Non-pigmented ciliary epithelial cell (primary cell): ENCODE results near the gene PGLYRP4.
A peak's percentile ranks its signal among the peaks of the same experiment; 100 is the strongest.

Experiments
- DNase-seq: peaks from one replicate; pipeline ENCODE4 v3.0.0-alpha.2; 2010; ENCODE audit warnings: low read depth

The PGLYRP4 gene

DNA sequence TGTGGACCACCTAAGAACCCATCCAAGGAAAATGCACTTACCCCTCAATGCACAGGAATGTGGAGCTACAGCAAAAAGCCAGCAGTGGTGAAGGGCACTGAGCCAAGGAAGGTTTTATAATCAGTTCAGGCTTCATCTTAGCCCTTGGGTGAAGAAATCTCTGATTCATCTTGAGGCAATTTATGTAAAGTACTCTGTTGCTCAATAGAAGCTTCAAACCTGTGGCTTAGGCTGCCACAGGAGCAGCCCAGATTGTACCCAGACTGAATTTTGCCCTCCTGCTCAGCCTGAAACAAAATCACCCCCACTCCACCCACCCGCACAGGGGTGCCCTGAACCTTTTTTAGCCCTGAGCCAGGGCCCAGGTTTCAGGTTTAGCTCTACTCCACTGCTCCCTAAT, 26.9 kb upstream of the PGLYRP4 start, which contains the start of gene S100A12:
TSS of gene S100A12 (minus strand) at position 111 of the 400 bp plus-strand sequence. CDS start 1,029 bp downstream, outside the sequence.
- peak; percentile 79 for DNase-seq

- DNase-seq: no peak
These were observed 25.4 kb upstream of the PGLYRP4 start for GRCh38 chr1:153374071-153374470.

DNA sequence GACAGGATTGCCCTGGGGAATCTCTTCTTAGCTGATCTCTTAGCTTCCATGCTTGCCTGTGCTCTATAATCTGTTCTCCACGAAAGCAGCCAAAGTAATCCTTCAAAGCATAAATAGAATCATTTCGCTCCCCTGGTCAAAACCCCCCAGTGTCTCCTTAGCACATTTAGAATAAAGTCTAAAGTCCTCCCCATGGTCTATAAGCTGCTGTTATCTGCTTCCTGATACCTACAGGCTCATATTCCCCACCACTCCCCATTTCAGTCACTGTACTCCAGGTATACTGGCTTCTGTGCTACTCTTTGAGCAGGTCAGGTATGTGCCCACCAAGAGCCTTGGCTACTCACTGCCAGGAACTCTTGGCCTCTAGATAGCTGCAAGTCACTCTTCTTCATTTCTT, 23.9 kb upstream of the PGLYRP4 start:
- no peak for DNase-seq

GRCh38 chr1:153371231-153371630, 22.6 kb upstream of the PGLYRP4 start:
- DNase-seq: no peak

DNA sequence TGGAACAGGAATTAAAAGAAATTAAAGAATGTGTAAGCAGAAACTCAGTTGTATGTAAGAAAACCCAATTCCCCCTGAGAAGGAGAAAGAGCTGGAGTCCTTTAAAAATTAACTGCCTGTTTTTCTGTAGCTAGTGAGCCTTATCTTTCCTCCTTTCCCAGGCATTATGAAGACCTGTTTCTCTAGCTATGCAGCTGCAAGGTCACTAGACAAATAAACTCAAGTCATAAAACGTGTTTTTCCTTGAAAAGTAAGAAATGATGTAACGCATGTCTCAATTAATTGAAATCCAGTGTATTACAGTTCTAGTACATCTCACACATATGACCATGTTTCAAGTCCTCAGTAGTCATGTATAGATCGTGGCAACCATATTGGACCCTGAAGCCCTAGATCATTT, 21.5 kb upstream of the PGLYRP4 start:
- no peak for DNase-seq

DNA sequence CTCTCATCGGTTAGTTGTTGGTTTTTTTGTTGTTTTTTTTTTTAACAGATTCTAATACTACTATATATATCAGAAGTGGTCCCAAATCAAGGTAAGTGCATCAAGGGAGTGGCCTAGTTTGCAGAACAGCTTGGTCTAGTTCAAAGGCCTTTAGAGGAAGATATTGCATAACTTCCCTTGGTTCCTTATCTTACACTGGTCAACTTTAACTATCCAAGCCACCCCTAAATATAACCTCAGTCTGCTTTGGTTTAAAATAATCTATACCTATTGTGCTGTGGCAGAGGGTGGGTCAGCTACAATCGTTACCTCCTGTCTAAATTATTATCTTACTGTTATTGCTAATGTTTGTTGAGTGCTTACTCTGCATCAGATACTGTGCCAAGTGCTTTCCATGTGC, 19.9 kb upstream of the PGLYRP4 start:
- DNase-seq: no peak

DNA sequence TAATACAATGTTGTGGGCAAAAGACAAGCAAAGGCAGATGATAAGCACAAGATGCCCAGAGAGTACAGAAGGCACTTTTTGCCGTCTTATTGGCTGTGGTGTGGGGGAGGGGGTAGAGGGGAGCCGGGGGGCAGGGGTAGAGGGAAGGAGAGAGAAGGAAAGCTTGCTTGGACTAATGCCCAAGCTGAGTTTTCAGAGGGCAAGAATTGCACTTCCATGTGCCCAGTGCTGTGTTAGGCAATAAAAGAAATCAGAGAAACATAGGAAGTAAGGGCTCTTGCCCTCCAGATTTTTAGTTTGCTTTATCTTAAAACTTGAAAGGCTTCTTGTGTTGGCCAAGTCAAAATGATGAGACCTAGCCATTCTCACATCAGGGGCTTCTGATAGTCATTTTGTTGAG, 18.4 kb upstream of the PGLYRP4 start:
- no peak for DNase-seq

DNA sequence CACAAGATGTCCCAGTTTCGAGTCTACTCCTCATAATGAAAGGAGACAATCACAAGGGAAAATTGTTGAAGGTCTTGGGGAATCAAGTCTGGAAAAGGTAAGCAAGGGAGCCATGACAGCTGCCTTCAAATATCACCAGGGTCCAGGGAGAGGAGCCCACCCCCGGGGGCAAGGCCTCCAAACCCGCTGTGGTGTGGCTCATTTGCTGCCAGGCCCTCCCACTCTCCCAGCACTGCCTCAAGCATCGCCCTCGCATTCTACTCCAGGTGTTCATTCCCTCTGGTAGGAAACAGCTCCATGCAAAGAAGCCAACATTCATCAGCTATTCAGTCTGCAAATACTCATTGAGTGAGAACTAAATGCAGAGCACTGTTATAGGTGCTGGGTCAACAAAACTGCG, 17.6 kb upstream of the PGLYRP4 start:
- DNase-seq: no peak

GRCh38 chr1:153365696-153366095, 17.1 kb upstream of the PGLYRP4 start:
- no peak for DNase-seq

DNA sequence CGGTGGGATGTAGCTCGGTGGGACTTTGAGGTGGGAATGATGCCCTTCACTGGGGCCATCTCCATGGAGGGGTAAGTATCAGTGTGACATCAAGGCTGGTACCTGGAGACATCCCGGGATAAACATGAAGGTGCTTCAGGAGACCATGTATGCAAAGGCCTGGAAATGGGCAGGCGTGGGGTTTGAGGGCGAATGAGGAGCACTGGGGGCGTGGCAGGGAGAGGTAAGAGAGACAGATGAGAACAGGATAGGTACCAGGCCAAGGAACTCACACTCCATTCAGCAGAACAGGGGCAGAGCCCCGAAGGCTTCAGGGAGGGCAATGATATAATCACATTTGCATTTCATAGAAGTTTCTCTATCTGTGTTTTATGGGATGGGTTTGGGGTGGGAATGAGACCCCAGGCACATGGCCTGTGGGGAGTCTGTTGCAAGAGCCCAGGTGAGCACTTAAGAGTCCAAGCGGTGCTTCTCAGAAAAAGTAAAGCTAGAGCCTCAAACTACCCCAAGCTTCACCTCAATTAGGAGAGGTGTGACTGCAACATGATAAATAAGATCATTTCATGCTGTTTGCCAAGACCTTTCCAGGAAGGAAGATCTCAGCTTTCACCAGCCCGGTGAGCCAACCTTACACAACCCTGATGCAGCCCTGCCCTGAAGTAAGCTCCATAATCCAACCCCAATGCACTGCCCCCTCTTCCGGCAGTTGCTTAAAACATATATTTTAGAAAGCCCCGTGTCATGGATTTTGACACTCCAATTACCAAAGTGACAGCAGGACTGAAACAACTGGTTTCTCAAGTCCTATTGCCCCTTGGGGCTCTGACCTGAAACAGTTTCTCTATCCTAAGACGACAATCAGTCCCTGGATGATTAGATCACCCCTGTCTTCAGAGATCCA, 16.4 kb upstream of the PGLYRP4 start:
- DNase-seq: no peak

DNA sequence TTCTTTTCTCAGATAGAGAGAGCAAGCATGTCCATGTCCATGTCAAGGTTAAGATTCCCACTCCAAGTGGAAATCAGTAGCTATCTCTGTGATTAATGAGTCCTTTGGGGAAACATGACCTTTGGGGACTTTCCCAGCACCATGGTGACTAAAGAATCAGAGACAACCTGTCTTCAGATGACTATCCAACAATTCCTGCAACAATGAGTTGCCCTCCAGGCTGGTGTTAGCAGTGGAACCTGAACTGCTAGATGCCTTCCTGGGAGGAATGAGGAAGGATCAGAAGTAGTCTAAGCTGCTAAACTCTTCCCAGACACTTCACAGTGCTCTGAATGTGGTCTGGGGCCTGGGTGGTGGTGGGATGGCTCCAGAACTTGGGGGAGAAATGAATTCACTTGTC, 15.5 kb upstream of the PGLYRP4 start:
- no peak for DNase-seq

DNA sequence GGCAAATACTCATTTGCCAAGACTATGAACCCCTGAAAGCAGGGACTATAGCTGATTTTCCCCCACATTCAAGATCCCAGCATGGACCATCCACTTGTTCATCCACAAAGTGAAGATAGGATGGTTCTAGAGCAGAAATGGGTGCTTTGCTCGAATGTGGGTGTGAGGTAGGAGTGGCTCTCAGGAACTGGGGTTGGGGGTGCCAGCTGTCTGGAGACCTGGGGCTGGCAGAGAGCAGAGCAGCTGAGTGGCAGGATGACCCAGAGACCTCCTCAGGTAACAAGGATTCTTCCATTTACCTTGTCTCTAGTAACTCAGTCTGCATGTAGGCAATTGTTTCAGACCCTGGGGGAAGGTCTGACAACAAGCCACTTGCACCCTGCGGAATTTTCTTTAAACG, 15.0 kb upstream of the PGLYRP4 start:
- no peak for DNase-seq

- no peak for DNase-seq
These were observed 13.6 kb upstream of the PGLYRP4 start for GRCh38 chr1:153362187-153362775.

DNA sequence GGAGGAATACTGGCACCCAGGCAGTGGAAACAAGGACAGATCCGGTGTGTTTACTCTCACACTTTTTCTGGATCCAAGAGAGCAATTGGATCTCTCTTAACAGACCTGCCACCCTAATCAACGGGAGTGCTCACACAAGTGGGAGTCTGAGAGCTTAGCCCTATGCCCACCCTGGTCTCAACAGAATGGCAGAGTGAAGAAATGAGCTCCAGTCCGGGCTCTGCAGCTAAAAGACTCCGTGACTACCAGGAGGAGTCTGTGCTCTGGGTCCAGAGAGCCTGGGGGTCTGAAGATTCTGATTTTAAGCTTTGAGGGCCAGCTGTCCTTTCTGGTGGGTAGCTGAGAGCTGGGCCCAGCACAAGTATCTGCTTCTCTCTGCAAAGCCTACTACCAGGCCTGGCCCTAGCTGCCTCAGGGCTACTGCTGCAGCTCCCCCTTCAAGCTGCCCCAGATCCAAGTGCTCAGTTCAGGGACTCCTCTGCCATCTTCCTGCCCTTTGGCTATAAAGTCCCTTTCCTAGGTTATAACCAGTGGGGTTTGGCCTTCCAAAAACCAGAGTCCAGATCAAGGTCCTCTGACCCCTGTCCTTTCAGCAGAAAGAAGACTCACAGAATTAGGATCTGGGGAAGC, 13.0 kb upstream of the PGLYRP4 start:
- no peak for DNase-seq

GRCh38 chr1:153360592-153361479, 12.2 kb upstream of the PGLYRP4 start:
- DNase-seq: no peak

- DNase-seq: no peak
These were observed 11.5 kb upstream of the PGLYRP4 start for GRCh38 chr1:153360190-153360589.

DNA sequence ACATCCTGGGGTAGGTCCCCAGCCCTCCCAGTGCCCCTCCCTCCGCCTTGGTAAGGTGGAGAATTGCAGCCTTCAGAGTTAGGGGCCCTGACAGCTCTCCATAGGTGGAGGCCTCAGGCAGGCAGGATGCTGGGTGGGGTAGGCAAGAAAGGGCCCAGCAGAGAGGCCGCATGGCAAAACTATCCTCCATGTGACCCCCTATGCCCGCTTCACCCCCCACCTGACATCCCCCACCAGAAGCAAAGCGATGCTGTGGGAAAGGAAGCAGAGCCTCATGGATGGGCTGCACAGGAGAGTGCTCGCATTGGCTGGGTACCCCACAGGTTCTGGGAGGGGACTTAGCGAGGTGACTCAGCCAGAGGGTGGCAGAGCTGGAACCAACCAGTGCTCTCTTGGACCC, 10.6 kb upstream of the PGLYRP4 start:
- DNase-seq: no peak

DNA sequence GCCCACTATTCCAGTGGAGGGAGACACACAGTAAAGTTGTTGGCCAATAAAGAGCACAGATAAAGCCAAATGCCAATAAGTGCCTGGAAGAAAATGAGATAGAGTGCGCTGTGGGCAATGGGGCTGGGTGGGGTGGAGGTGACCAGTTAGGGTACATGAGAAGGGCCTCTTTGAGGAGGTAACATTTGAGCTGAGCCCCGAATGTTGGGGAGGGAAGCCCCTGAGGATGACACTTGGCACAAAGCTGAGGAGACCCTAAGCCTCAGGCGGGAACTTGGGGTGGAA, 10.0 kb upstream of the PGLYRP4 start:
- DNase-seq: no peak

DNA sequence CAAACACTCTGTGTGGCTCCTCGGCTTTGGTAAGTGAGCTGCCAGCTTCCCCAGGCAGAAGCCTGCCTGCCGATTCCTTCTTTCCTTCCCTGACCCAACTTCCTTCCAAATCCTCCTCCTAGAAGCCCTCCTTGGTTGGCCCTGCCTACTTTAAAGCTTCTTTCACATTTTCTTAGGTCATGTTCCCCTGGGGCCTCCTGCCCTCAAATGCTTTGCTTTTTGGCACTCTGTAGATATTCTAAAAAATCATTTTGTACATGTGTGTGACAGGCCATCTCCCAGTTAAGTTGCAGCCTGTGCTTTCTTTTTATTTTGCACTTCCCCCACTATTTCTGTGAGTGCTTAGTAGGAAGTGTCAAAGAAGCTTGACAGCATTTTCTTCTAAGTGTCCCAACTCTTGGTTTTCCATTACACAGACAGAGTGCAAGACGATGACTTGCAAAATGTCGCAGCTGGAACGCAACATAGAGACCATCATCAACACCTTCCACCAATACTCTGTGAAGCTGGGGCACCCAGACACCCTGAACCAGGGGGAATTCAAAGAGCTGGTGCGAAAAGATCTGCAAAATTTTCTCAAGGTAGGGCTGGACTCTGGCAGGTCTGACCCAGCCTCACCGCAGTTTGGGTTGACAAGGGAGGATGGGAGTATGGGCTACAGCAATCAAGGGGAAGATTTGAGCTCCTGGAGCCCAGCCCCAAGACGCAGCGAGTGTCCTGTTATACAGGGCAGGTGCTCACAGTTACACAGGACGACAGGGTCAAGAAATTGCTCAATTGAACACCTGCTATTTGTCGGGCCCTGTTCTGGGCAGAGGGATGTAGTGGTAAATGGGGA, 9.4 kb upstream of the PGLYRP4 start, which contains the start of gene S100A9:
TSS of gene S100A9 (plus strand) at position 2 of the 838 bp plus-strand sequence. CDS start at position 432, 430 bp downstream.
- DNase-seq: no peak

DNA sequence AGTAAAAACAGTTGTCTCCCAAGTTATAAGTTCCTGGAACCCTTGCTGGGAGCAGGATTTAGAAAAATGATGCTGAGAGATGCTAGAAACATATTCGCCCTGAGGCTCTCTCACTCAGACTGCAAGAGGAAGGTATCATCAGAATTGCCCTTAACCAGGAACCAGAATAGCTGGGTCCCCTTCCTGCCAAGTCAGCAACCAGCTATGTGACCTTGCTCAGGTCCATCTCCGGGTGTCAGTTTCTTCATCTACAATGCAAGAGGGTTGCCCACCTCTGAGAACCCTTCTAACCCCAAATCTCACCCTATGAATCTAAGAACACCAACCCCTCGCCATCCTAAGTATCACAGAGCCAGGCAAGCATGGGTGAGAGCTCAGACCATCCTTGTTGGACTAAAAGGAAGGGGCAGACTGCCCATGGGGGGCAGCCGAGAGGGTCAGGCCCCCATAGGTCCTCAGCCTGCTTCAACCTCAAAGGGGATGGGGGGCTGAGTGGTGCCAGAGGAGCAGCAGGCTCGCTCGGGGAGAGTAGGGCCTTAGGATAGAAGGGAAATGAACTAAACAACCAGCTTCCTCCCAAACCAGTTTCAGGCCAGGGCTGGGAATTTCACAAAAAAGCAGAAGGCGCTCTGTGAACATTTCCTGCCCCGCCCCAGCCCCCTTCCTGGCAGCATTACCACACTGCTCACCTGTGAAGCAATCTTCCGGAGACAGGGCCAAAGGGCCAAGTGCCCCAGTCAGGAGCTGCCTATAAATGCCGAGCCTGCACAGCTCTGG, 8.6 kb upstream of the PGLYRP4 start:
- DNase-seq: no peak
